G401.6 (cell line): Measurements from ENCODE around the gene NUP43.
"Not testable (repeated sequence)": the region's sequence is repeated elsewhere in the genome, so short reads cannot be mapped to it uniquely, and the experiment has no call there.

ENCODE experiments used
- FAIRE-seq: peaks from 2 replicates; lab custom pipeline; 2012; peaks lifted over from hg19 to GRCh38; lab: Jason Lieb, UNC

Gene NUP43

DNA sequence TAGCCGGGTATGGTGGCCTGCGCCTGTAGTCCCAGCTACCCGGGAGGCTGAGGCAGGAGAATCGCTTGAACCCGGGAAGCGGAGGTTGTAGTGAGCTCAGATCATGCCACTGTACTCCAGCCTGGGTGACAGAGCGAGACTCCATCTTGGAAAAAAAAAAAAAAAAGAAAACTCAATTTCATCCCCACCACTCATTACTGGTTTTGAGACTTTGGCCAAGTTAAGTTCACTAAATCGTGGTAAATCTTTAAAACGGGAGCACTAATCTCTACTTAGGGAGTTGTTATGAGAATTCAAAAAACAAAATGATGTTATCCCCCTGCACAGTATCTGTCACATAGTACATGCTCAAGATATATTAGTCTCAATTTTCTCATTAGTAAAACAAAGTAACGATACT, 1.1 kb downstream of the NUP43 start:
- FAIRE-seq = not testable (repeated sequence)

DNA sequence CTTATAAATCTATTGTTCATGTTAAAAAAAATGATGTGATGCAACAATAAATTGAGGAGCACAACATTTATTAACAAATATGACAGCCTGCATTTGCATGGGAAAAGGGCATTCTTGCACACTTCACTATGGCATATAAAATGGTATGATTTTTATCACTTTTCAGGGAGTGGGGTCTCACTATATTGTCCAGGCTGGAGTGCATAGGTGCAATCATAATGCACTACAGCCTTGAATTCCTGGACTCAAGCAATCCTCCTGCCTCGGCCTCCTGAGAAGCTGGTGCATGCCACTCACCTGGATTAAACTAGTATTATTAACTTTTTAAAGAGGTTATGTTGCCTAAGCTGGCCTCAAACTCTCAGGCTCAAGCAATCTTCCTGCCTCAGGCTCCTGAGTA, 11.4 kb downstream of the NUP43 start:
- FAIRE-seq = no peak

DNA sequence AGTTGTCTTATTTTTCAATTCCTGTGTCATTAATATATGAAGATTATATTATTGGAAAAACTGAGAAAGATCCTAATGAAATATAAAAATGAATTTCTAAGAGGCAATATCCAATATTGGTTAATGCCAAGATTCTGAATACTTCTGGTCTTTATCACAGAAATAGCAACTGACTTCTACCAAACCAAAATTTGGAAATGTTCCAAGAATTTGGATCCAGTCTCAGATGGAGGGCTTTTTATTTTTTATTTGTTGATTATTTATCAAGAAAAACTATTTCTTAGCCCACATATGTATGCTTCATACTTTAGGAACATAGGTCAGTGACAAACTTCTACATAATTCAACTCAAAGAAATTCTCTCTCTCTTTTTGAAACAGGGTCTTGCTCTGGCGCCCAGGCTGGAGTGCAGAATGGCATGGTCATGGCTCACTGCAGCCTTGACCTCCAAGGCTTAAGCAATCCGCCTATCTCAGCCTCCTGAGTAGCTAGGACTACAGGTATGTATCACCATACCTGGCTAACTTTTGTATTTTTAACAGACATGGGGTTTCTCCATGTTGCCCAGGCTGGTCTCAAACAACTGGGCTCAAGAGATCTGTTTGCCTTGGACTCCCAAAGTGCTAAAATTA, 13.1 kb downstream of the NUP43 start:
- no peak for FAIRE-seq

DNA sequence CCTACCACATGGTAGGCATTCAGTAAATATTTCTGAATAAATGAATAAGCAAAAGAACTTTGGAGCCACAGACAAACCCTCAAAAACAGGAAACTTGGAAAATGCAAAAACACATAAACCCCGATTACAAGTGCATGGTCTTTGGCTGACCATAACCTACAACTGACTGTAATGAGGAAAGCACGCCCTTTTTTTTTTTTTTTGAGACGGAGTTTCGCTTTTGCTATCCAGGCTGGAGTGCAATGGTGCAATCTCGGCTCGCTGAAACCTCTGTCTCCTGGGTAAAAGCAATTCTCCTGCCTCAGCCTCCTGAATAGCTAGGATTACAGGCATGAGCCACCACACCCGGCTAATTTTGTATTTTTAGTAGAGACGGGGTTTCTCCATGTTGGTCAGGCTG, 16.5 kb downstream of the NUP43 start:
- FAIRE-seq = no peak

DNA sequence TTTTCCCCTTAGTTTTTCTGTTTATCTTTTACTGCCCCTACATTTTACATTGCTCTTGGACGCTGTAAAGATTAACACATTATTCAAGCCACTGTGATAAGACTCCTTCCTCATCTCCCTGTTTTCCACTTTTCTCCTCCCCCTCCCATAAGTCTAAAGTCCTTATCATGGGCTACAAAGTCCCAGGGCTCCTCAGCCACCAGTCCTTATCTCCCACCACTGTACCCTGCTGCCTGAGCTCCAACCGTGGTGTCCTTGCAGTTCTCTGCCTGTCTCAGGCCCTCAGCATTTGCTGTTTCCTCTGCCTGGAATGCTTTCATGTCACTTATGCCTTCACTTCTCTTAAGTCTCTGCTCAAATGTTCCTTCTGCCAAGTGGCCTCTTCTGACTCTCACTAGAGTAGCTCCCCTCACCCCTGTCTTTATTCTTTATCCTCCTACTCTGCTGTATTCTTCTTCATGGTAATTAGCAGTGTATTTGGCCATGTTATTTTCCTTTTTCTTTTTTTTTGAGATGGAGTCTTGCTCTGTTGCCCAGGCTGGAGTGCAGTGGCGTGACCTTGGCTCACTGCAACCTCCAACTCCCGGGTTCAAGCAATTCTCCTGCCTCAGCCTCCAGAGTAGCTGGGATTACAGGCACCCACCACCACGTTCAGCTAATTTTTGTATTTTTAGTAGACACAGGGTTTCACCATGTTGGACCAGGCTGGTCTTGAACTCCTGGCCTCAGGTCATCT, 17.7 kb downstream of the NUP43 start:
- FAIRE-seq = no peak

DNA sequence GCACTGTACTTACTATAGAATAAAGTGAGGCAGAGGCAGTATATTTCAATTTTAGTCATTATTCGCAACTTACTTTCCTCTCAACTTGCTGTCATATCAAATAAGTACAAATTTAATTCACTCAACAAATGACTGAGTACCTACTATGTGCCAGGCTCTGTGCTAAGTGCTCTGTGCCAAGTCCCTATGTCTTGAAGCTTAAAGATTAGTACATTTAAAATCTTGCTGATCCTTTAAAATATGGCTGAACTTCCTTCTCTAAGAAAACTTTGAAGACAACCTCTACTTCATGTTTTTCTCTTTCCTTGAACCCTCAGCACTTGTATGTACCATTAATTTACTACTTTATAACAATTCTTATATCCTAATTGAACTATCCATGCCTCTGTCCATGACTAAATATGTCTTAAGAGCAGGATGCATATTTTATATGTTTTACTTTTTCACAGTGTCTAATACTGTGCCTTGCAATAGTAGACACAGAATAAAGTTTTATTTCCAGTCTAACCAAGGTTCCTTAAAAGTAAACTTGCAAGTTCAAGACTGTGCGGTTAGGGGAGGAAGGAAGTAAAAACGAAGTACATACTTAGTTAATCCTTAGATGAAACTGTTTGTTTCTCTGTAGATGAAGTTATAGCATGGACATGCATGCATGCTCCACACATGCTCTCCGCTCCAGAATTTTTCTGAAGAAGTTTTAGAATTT, 18.4 kb downstream of the NUP43 start:
- FAIRE-seq = no peak

DNA sequence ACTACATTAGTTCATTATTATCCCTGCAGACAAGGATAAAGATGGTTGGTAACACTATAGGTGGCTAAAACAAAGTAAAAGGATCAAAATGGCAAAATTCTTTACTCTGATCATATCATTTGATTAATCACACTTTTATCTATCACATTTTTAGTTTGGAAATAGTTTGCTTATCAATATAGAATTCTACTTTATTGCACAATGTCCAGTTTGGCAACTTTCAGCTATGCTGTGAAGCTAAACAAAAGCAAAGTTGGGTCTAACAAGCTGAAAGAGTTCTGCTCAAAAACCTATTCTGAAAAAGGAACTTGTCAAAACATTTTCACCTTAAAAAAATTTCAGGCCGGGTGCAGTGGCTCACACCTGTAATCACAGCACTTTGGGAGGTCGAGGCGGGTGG, 20.5 kb downstream of the NUP43 start:
- FAIRE-seq = no peak

DNA sequence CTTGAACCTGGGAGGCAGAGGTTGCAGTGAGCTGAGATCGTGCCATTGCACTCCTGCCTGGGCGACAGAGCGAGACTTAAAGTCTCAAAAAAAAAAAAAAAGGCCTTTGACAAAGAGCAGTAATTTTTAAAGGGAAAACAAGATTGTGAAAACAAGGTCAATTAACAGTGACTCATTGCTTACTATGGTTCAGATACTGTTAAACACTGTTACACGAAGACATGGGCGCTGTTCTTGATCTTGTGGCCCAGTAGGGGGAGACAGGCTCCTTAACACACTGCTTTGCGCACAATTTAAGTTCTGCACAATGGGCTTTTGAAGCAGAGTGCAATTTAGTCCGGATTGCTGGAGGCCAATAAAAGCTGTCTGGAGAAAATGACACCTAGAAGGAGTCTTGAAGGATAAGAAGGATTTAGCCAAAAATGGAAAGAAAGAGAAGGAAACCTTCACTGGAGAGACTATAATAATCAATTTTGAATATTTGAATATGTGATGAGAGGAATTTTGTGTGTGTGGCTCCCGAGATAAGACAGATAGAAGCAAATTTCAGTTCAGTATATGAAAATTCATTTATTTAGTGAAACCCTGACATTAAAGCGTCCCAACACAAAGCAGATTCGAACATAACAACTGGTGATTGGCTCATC, 22.4 kb downstream of the NUP43 start:
- FAIRE-seq = peak; percentile 93

DNA sequence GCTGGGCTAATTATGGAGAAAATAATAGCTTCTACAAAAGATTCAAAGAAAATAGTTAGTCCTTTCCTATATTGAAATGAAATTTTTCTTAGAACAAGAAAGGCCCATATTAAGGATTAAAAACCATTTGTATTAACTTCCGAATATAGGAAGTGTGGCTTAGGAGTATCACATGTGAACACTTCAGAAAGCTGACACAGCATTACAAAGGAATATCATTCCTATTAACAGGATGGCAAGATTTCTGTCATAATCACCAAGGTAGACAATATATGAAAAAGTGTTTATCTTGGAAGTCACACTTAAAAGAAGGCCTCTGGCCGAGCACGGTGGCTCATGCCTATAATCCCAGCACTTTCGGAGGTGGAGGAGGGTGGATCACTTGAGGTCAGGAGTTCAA, 23.1 kb downstream of the NUP43 start:
- FAIRE-seq = no peak

DNA sequence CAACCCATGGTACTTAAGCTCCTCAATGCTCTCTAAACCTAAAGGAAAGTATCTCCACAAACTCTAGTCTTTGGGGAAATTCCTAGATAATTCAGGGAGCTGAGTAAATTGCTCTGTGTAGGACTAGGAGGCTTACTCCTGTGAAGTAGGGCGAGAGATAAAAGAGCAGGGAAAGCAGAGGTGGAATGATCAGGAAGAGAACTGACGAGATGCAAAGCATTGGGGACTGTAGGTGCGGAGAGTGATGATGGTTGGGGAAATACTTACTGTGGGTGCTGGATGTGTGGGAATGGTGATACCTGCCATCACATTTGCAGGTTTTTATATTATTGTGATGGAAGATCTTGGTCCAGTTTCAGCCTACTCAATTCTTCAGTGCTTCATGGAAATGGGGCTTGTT, 26.8 kb downstream of the NUP43 start:
- no peak for FAIRE-seq

DNA sequence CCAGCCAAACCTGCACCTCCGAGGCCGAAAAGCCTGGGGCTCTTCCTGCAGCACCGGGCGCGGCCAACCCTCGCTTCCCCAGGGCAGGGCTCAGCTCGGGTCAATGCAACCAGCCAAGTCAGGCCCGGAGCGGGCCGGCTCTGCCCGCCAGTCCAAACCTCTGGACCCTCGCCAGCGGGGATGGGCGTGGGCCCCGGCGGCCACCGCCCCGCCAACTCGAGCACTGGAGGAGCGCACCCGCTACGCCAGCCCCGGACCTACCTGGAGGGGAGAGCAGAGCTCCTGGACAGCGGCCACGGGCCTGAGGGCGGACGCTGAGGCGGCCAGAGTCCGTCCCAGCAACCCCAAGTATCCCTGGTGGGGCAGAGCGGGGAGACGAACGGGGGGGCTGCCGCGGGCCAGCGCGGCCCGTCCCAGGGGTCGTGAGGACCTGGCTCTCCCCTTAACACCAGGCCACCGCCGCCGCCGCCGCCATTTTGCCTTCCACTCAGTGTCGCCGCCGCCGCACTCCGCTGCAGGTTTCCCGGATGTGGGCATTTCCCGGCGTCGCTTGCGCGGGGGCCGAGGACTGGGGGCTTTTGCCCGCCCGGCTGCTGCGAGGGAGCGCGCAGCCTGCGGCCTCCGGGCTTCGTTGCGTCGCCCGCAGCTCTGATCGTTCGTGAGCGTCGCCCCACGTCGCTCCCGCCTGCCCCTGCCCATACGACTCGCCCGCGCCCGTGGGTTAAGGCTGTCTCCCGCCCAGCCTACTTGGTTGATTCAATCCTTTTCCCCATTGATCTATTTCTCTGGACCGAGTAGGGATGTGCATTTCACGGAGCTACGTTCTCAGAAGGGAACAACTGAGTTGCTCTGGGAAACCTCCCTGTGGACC, 28.5 kb downstream of the NUP43 start, which contains the start of gene LATS1:
Gene LATS1, minus strand, starts transcription at position 514 of the 871 bp plus-strand sequence. CDS start 15,975 bp downstream, outside the sequence.
- FAIRE-seq = no peak

DNA sequence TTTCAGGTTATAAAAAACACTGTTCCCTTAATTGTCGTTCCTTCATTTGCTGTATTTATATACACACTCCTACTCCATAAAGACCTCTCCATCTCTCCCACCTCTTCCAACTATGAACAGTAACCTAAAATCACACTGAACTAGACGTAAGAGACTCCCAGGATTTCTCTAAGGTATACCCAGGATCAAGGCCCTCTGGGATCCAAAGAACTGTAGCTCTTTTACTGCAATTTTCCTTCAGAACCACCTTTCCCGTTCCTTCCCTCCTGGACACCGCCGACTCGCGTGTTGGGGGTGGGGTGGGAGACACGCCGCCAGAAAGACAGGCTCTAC, 29.1 kb downstream of the NUP43 start:
- no peak for FAIRE-seq

DNA sequence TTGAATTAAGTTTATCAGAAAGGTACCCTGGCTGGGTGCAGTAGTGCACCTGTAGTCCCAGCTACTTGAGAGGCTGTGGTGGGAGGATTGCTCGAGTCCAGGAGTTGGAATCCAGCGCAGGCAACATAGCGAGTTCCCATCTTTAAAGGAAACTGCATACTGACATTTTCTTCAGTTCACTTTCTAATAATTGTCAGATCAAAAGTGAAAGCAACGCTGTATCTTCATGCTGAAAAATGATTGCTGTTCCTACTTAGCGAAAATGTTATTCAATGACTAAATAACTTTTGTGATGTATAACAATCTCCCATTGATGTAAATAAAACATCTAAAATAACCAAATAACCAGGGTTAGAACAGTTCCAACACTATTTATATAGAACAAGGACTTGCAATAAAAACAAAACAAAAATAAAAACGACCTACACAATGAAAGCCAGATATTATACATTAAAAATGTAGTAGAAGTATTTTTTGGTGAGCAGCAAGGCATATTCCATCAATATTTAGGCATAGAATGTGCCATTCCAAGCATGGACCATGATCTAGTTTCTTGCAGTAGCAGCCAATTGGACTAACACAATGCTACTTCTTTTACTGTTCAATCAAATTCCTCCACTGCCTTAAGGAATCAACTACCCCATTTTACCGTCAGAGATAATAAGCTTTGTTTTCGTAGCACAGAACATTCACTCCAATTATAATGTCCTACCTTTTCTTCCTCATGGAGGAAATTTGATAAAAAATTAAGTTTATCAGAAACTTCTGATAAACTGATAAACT, 30.0 kb downstream of the NUP43 start:
- no peak for FAIRE-seq

DNA sequence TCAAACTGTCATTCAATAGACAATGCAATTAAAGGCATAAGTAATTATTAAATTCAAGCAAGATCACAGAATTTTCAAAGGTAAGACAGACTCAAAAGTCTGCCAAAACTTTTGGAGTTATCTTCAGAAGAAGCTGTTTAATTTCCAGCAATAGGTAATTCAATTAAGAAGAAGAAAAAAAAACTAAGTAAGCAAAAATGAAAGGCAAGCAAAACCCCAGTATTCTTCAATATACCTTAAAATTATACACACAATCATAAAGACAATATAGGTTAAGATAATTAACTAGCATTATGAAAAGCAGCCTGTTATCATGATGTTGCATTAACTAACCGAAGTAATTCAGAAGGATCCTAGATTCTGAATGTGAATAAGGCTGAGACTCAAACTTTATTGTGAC, 31.9 kb downstream of the NUP43 start:
- FAIRE-seq = no peak

DNA sequence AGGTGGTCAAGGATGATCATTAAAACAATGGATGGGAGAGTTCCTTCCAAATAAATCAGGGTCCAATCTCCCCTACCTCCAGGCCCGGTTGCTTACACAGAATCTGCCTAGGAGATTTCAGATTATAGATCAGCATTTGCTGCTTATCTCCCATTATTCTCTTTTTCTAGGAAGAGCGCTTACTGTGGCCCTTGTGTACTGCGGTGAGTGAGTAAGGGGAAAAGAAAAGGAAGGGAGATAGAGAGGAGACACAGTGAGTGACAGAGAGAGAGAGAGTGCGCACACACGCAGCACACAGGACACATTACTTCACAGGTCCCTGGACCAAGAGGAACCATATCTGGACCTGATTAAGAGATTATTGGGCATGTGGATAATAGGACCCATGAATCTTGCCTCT, 34.6 kb downstream of the NUP43 start:
- no peak for FAIRE-seq

DNA sequence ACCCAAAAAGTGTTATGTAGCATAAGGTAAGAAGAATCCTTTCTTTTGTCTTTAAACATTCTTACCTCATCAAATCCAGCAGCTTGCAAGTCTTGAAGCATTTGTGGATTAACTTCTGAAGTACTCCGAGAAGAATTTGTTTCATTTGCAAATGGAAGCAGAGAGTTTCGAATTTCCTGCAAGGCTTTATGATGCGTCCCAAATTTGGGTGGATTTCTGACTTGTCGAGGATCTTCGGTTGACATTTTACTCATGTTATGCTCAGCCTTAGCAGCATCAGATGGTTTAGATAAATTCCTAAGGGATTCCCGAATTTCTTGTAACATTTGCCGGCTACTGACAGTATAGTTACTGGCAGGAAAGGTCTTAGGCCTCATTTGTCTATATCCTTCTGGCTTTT, 44.6 kb downstream of the NUP43 start:
- no peak for FAIRE-seq

DNA sequence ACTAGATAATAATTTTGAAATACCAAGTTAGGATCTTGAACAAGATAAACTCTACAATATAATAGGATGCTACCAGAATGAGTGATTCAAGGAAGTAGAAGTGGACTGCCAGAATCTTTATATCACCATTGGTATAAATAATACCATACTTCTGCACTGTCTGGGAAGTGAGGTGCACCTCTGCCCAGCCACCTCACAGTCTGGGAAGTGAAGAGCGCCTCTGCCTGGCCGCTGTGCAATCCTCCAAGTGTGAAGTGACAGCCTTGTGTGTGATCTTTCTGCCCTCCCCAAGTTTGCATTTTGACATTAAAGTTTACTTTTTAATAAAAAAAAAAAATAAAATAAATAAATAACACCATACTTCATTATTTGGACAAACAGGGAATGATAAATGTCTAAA, 47.2 kb downstream of the NUP43 start:
- no peak for FAIRE-seq

DNA sequence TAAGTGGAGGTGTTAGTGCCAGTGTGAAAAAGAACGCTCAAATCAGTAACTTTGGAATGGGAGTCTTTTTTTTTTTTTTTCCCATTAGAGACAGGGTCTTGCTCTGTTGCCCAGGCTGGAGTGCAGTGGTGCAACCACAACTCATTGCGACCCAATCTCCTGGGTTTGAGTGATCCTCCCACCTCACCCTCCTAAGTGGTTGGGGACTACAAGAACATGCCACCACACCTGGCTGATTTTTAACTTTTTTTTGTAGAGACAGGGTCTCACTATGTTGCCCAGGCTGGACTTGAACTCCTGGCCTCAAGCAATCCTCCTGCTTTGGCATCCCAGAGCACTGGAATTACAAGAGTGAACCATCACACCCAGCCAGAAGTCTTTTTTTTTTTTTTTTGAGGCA, 48.2 kb downstream of the NUP43 start:
- no peak for FAIRE-seq

DNA sequence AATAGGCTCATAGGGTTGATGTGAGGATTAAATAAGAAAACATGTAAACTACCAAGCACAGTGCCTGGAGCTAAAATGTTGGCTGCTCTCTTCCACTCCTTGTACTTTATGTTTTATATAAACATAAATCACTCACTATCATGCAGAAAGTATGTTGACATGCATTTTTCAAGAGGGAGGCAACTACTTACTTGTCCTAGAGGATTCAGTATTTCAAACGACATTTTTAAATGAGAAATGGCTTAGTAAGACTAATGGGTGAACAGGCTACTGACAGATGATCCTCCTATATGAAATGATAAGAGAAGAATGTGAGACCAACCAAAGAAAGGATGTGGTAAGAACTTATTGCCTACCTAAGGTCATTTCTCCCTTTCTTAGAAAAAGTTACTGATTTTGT, 49.4 kb downstream of the NUP43 start:
- no peak for FAIRE-seq

DNA sequence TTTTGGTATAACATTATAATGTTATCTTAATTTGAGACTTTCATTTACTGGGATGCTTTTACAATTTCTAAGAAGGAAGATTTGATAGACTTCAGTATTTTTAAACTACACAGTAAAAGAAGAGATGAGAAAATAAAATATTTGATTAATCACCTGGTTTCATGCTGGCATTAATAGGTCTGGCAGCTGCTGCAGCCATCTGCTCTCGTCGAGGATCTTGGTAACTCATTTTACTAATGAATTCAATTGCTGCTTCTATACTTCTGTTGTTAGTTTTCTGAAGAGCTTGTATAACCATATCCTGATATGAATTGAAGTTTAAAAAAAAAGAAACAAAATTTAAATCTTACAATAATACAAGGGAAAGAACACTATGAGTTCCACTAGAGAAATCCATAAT, 51.4 kb downstream of the NUP43 start:
- no peak for FAIRE-seq

DNA sequence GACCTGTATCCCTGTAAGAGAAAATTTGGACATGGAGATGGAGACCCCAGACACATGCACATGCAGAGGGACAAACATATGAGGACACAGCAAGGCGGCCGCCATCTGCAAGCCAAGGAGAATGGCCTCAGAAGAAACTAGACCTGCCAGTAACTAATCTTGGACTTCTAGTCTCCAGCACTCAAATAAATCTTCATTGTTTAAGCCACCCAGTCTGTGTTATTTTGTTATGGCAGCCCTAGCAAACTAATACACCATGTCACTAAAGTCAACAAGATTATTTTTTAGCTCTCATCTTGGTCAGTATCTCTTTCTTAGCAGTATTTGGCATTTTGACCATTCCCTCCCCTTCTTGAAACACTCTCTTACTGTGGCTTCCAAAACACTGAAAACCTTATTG, 55.1 kb downstream of the NUP43 start:
- FAIRE-seq = no peak
